ENCODE data around the gene SLC8A3. TPM values are rescaled to one million over a fixed set of nuclear protein-coding genes. Genes with fewer than 3 reads are reported as not detected.

SLC8A3 gene
- total and polyA plus RNA-seq, 2 donors (not counting 3 experiments of a cell fraction or from before 2014, with no cell fraction given), result not detected

DNA sequence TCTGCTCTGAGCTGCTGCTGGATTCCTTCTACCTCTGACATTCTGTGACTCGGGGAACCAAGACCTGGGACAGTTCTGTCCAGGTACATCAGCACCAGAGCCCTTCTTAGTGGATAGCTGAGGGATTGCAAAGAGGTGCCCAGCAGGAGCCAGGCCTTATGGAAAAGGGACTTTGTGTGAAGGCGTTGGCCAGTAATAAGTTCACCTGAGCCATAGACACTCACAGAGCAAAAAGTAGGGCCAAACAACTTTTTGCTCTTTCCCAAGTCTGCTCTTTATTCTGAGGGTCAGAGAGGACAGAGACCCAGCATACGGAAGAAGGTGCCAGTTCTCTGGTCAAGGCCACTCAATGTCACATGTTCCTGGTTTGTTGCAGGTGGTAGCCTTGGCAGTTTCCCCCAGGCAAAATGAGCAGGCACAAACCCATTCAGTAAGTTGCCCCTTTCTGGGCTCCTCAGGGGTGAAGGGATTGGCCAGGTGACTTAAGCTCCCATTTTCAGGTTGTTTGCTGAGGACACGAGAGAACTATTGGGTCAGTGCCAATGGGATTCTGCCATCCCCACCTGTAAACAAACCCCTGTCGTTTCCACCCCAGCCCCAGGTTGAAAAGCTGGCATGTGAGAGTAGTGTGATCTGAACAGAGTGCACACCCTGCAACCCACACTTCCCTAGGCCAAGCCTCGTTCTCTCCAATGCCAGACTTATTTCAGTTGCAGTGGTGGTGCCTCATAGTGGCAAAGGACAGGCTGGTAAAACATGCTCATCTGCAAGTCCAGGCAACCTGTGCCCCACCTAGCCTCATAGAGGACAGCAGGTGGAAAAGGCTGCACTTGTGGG is 159.2 kb downstream of the SLC8A3 start:
- no peak for DNase-seq (ENCODE audit: low read depth, low spot score)
- Histone ChIP-seq H3K4me2 (ENCODE audit: insufficient read depth, low read length) (no peak overlapping the region), H2AFZ (ENCODE audit: low read depth, low read length) (no peak overlapping the region), H3K27me3 (ENCODE audit: control insufficient read depth in 2 of 2, insufficient read depth in 2 of 2, low read length in 2 of 2) (peaks cover 0 to 2% of the 10 kb centered on the region in 2 experiments), H3K4me1 (ENCODE audit: control insufficient read depth, extremely low read depth, insufficient read depth, low read length) (no peaks in the 10 kb centered on the region), H4K20me1 (replicated peaks; ENCODE audit: control insufficient read depth, extremely low read depth, insufficient read depth, low read length) (no peaks in the 10 kb centered on the region), H3K79me2 (ENCODE audit: control insufficient read depth, insufficient read depth, low read length) (no peaks in the 10 kb centered on the region), H3K9ac (replicated peaks; ENCODE audit: extremely low read depth, insufficient read depth, low read length) (no peak overlapping the region), H3K4me3 (replicated peaks in 1 of 3; ENCODE audit: insufficient read depth in 1 of 3, low read depth in 1 of 3, low read length in 3 of 3) (no peak overlapping the region), H3K9me1 (replicated peaks; ENCODE audit: control insufficient read depth, extremely low read depth, insufficient read depth, low read length) (no peaks in the 10 kb centered on the region), H3K36me3 (ENCODE audit: control insufficient read depth in 2 of 2, extremely low read depth in 1 of 2, insufficient read depth in 2 of 2, low read length in 2 of 2) (no peaks in the 10 kb centered on the region), H3K9me3 (replicated peaks; ENCODE audit: control insufficient read depth, insufficient read depth, low read length) (no peaks in the 10 kb centered on the region), H3K27ac (ENCODE audit: insufficient read depth, low read depth, low read length) (no peak overlapping the region)
- no peak for FAIRE-seq
- ChIA-PET POLR2A (no interaction called here), CTCF (interaction anchor here (1.5 to 4.4 kb wide), 8 partner anchors 13 to 299 kb away, joined by 6 to 255 read pairs (median 46); partner anchors contain the start of gene SMOC1)
- intact Hi-C loops (cut with micrococcal nuclease), result loop anchor here (5.0 kb wide), 1 partner anchor 442 kb away; no protein-coding TSS in a partner anchor
- dilution Hi-C loops (cut with MboI; ENCODE audit: extremely low pct_ligation_motif_present, low sequenced_read_pairs), result no loop called here
- BruUV-seq (replicated peaks), result no TSS peak
- TF ChIP-seq EZH2 (IDR thresholded peaks at IDR 0.05; ENCODE audit: borderline replicate concordance, low read depth, low read length, severe bottlenecking), result no peak
- TF ChIP-seq JUN (IDR thresholded peaks at IDR 0.05; ENCODE audit: borderline replicate concordance, insufficient read depth, insufficient read length, low read depth), result no peak
- TF ChIP-seq, protein P1, sequence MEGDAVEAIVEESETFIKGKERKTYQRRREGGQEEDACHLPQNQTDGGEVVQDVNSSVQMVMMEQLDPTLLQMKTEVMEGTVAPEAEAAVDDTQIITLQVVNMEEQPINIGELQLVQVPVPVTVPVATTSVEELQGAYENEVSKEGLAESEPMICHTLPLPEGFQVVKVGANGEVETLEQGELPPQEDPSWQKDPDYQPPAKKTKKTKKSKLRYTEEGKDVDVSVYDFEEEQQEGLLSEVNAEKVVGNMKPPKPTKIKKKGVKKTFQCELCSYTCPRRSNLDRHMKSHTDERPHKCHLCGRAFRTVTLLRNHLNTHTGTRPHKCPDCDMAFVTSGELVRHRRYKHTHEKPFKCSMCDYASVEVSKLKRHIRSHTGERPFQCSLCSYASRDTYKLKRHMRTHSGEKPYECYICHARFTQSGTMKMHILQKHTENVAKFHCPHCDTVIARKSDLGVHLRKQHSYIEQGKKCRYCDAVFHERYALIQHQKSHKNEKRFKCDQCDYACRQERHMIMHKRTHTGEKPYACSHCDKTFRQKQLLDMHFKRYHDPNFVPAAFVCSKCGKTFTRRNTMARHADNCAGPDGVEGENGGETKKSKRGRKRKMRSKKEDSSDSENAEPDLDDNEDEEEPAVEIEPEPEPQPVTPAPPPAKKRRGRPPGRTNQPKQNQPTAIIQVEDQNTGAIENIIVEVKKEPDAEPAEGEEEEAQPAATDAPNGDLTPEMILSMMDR (IDR thresholded peaks at IDR 0.05; ENCODE audit: extremely low read depth in 1 of 2, insufficient read depth in 1 of 2, low read depth in 1 of 2, low read length in 2 of 2), result no peak
- TF ChIP-seq, protein P2, sequence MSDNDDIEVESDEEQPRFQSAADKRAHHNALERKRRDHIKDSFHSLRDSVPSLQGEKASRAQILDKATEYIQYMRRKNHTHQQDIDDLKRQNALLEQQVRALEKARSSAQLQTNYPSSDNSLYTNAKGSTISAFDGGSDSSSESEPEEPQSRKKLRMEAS (IDR thresholded peaks at IDR 0.05; ENCODE audit: insufficient read depth, insufficient read length), result no peak
- TF ChIP-seq POLR2AphosphoS5 (IDR thresholded peaks at IDR 0.05; ENCODE audit: insufficient read depth, low read depth, low read length), result no peak
- TF ChIP-seq GATA2 (IDR thresholded peaks at IDR 0.05; ENCODE audit: insufficient read depth, insufficient read length, low read depth, low read length), result no peak
- no peak for TF ChIP-seq FOS (IDR thresholded peaks at IDR 0.05; ENCODE audit: borderline replicate concordance, insufficient read depth, low read length)
- TF ChIP-seq POLR2A (IDR thresholded peaks at IDR 0.05; ENCODE audit: low read depth, low read length), result no peak
- TF ChIP-seq MYC (IDR thresholded peaks at IDR 0.05; ENCODE audit: low read depth, low read length), result no peak

Data from endothelial cell of umbilical vein (primary cell).